ENCODE data around the gene PLEK. TPM values are rescaled to one million over a fixed set of nuclear protein-coding genes. Genes with fewer than 3 reads are reported as not detected.

Gene PLEK
- total RNA-seq, 1 donor from 2014 or later: not detected

GRCh38 chr2:68368654-68369336 is 3.7 kb downstream of the PLEK start:
- peak; percentile 92 for DNase-seq (ENCODE audit: low read depth)
- no peaks in the 10 kb centered on the region for H3K27me3 ChIP-seq (ENCODE audit: control insufficient read depth, insufficient read depth, low read length)
- no peak overlapping the region for H3K4me3 ChIP-seq (ENCODE audit: low read depth, low read length)
- TF ChIP-seq CTCF (IDR thresholded peaks at IDR 0.05; ENCODE audit: insufficient read depth, low read length, poor library complexity, severe bottlenecking): no peak
- H3K36me3 ChIP-seq (ENCODE audit: control insufficient read depth, insufficient read depth, low read length): no peaks in the 10 kb centered on the region

- Histone ChIP-seq H3K27me3 (ENCODE audit: control insufficient read depth, insufficient read depth, low read length) (no peaks in the 10 kb centered on the region), H3K36me3 (ENCODE audit: control insufficient read depth, insufficient read depth, low read length) (no peaks in the 10 kb centered on the region), H3K4me3 (ENCODE audit: low read depth, low read length) (no peak overlapping the region)
- no peak for TF ChIP-seq CTCF (IDR thresholded peaks at IDR 0.05; ENCODE audit: insufficient read depth, low read length, poor library complexity, severe bottlenecking)
- DNase-seq (ENCODE audit: low read depth): no peak
These were observed 4.3 kb downstream of the PLEK start for GRCh38 chr2:68369337-68369734.

GRCh38 chr2:68371138-68371537 is 6.1 kb downstream of the PLEK start:
- Histone ChIP-seq H3K27me3 (ENCODE audit: control insufficient read depth, insufficient read depth, low read length) (no peaks in the 10 kb centered on the region), H3K36me3 (ENCODE audit: control insufficient read depth, insufficient read depth, low read length) (no peaks in the 10 kb centered on the region), H3K4me3 (ENCODE audit: low read depth, low read length) (no peak overlapping the region)
- DNase-seq (ENCODE audit: low read depth): no peak
- no peak for TF ChIP-seq CTCF (IDR thresholded peaks at IDR 0.05; ENCODE audit: insufficient read depth, low read length, poor library complexity, severe bottlenecking)

- Histone ChIP-seq H3K27me3 (ENCODE audit: control insufficient read depth, insufficient read depth, low read length) (no peaks in the 10 kb centered on the region), H3K4me3 (ENCODE audit: low read depth, low read length) (no peak overlapping the region), H3K36me3 (ENCODE audit: control insufficient read depth, insufficient read depth, low read length) (no peaks in the 10 kb centered on the region)
- no peak for TF ChIP-seq CTCF (IDR thresholded peaks at IDR 0.05; ENCODE audit: insufficient read depth, low read length, poor library complexity, severe bottlenecking)
- no peak for DNase-seq (ENCODE audit: low read depth)
These were observed 6.5 kb downstream of the PLEK start for GRCh38 chr2:68371581-68371980.

- no peak for DNase-seq (ENCODE audit: low read depth)
- H3K4me3 ChIP-seq (ENCODE audit: low read depth, low read length): no peak overlapping the region
- no peaks in the 10 kb centered on the region for H3K27me3 ChIP-seq (ENCODE audit: control insufficient read depth, insufficient read depth, low read length)
- no peak for TF ChIP-seq CTCF (IDR thresholded peaks at IDR 0.05; ENCODE audit: insufficient read depth, low read length, poor library complexity, severe bottlenecking)
- no peaks in the 10 kb centered on the region for H3K36me3 ChIP-seq (ENCODE audit: control insufficient read depth, insufficient read depth, low read length)
These were observed 7.4 kb downstream of the PLEK start for GRCh38 chr2:68372485-68372884.

- TF ChIP-seq CTCF (IDR thresholded peaks at IDR 0.05; ENCODE audit: insufficient read depth, low read length, poor library complexity, severe bottlenecking): no peak
- DNase-seq (ENCODE audit: low read depth): no peak
- Histone ChIP-seq H3K36me3 (ENCODE audit: control insufficient read depth, insufficient read depth, low read length) (no peaks in the 10 kb centered on the region), H3K27me3 (ENCODE audit: control insufficient read depth, insufficient read depth, low read length) (no peaks in the 10 kb centered on the region), H3K4me3 (ENCODE audit: low read depth, low read length) (no peak overlapping the region)
These were observed 9.1 kb downstream of the PLEK start for GRCh38 chr2:68374184-68374583.

Data from kidney epithelial cell (primary cell).